CD4-positive, alpha-beta T cell treated with Interleukin-21 for 1 hour (primary cell): Measurements from ENCODE around the gene SHANK3.
"Not testable (repeated sequence)": the region's sequence is repeated elsewhere in the genome, so short reads cannot be mapped to it uniquely, and the experiment has no call there.

Experiments
- DNase-seq: peaks from one replicate; pipeline ENCODE4 v3.0.0-alpha.2; 2020

Gene SHANK3

DNA sequence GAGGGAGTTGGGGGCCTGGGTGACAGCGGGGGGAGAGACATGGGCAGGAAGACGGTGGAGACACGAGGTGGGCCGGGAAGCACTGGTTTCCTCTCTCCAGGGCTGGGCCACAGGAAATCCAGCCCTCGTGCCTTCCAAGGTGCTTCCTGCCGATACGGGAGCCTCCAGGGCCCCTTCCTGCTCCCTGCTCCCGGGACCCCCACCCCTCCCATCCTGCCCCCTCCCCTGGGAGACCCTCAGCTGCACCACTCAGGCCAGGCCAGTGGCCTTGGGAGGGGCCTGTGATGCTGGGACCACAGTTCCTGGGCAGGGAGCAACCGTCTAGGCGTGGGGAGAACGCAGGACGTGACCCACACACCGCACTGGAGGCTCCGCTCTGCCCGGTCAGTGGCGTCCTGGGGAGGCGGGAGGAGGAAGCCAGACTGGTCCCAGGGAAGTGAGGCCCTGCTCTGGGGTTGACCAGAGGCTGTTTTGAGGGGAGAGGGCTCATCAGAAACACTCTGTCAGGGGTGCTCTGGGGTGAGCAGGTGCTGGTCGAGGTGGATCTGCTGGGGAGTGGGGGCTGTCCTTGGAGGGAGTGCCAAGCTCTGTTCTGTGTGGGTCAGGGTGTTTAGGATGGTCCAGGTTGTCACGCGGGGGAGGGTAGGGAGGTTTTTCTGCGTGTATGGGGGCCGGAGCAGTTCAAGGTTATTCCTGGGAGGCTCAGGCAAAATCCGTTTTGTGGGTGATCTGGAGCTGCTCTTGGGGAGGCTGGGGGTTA lies at the start of gene SHANK3:
SHANK3 (plus strand) TSS at position 353 of the 760 bp plus-strand sequence.
- DNase-seq: no peak

DNA sequence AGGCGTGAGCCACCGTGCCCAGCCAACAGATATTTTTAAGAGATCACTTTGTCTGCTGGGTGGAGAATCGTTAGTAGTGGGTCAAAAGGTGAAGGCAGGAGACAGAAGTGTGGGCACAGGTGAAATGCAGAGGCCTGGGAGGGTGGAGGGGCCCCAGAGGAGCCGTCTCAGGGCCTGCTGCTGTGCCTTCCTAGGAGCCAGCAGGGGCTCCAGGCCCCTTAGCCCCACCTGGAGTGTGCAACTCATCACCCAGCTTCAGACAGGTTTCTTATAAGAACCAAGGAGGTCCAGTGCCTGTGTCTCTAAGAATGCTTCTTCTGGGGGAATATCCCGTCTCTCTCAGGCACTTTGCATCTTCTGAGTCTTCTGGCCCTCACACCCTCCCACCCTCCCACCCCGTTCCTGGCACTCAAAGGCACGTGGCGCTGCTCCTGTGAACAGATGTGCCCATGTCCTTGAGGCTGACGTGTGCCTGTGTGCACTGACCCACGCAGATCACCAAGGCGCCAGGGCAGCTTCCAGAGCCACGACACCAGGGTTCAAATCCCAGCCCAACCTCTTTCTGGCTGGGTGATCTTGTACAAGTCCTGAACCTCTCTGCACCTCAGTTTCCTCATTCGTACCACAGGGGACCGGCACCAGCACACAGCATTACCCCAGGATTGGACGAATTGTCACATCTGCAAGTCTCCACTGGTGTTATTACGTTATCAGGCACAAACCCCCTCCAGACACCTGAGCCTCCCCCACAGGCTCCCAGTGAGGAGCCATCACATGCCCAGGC lies 48.1 kb upstream of the SHANK3 start:
- no peak for DNase-seq

DNA sequence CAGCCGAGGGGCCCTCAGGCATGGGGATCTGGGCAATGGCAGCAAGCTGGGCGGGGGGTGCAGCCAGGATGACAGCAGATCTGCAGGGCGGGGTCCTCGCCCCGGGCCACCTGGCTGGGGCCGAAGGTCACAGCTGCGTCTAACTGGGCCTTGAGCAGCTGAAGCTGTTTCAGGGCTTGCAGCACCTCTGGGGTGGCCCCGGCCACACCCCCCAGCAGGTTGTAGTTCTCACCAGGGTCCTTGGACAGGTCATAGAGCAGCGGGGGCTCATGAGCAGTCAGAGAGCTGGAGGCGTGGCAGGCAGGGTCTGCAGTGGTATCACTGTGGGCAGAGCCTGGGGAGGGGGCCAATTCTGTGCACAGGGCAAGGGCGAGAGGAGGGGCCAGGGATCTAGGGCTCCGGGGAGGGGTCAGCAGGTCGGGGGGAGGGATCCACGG lies 47.5 kb upstream of the SHANK3 start:
- DNase-seq: no peak

DNA sequence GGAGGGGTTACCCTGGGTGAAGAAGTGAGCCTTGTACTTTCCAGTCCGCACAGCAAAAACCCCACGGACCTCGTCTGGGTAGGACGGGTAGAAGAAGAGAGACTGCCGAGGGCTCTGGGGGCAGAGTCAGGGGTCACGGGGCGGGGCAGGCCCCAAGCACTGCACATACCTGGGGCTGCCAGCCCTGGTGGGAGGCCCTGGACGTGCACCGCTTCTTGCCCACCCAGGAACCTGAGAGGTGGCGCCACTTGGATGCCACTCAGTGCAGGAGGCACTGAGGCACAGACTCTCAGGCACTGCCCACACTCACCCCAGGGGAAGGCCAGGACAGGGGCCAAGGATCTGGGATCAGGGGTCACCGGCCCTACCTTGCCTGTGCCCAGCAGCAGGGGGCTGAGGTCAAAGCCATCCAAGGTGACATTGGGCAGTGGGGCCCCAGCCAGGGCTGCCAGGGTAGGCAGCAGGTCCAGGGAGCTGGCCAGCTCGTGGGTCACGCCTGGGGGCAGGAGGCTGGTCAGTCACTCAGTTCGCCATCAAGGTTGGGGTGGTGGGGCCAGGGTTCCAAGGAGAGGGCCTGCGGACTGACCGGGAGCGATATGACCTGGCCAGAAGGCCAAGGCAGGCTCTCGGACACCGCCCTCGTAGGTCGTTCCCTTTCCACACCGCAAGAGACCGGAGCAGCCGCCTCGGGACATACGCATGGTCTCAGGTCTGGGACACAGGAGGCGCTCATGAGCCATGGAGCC lies 46.9 kb upstream of the SHANK3 start:
- no peak for DNase-seq

DNA sequence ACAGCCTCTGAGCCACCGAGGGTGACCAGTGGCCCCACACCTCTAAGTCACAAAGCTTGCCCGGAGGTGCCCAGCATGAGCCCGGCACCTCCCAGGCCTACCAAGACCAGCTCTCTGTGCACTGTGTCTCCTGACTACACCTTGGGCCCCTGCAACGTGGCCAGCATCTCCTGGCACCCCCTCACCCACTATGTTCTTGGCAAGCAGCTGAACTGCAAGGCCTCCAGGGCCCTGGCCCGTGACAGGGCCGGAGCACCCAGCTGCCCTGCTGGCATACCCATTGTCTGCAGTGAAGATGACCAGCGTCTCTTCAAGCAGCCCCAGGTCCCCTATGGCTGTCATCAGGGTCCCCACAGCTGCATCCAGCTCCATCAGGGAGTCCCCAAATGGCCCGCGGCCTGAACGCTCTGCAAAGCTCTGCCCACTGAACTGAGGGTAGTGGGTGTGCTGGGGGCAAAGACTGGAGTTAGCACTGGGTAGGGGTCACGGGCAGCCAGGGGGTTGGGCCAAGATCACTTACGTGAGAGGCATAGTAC lies 46.2 kb upstream of the SHANK3 start:
- DNase-seq: no peak

DNA sequence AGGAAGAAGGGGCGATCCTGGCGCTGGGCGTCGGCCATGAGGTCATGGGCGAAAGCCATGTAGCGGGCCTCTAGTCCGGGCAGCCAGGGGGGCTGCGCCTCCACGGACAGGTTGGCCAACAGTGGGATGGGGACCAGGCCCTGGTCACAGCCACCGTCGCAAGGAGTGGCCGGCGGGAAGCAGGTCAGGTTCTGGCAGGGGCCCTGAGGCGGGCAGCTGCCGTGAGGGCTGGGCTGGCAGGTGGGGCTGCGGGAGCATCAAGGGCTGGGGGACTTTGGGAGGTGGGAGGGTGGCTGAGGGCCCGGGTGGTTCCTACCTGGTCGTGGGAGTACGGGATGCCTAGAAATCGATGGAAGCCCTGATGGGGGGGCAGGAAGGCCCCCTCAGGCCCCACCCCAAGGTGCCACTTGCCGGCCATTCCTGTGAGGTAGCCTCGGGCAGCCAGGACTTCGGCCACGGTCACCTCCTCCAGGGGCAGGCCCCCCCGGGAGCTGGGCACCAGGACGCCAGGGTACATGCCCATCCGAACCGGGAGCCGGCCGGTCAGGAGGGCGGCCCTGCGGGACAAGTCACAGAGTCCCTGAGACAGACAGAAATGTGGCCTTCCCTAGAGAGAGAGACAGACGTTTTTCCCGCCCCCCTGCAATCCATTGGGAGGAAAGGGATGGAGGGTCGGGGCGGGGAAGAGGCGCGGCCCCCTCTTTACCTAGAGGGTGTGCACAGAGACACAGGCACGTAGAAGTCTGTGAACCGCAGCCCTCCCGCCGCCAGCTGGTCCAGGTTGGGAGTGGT lies 45.6 kb upstream of the SHANK3 start:
- peak; percentile 19 for DNase-seq

DNA sequence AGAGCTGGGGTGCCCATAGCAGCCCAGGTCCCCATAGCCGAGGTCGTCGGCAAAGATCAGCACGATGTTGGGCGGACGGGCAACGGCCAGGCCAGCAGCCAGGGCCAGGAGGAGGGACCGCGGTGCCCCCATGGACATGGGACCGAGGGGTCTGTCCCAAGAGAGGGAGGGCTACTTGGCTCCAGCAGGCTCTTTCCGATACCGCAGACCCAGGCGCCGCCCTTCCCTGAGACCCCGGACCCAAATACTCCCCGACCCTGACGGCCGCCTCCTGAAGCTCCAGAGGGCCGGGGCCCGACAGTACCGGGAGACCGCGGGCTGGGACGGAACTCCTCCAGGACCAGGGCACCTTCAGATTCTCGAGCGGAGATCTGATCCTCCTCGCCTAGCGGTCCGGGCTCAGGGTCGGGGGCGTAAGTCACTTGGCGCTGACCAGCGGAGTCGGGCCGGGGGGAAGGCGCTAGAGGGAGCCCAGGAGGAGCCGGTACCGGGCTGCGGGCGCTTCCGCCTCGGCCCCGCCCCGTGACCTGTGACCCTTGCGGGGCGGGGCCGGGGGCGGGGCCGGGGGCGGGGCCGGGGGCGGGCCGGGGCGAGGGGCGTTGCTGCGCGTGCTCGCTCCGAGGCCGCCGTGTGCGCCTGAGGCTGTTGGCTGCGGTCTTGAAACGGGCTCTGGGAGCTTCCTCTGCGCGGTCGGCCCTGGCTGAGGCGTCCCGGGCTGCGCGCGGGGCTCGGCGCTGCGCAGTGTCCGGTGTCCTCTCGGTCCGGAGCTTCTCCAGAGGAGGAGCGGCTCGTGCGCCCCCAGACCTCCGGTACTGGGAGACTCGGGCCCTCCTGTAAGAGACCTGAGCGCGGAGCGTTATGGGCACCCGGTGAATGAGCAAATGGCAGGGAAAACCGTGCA lies 44.7 kb upstream of the SHANK3 start, which contains the start of gene ARSA:
ARSA (minus strand) TSS at position 511 of the 901 bp plus-strand sequence; CDS start at position 138, 373 bp downstream.
- DNase-seq: peak; percentile 83

DNA sequence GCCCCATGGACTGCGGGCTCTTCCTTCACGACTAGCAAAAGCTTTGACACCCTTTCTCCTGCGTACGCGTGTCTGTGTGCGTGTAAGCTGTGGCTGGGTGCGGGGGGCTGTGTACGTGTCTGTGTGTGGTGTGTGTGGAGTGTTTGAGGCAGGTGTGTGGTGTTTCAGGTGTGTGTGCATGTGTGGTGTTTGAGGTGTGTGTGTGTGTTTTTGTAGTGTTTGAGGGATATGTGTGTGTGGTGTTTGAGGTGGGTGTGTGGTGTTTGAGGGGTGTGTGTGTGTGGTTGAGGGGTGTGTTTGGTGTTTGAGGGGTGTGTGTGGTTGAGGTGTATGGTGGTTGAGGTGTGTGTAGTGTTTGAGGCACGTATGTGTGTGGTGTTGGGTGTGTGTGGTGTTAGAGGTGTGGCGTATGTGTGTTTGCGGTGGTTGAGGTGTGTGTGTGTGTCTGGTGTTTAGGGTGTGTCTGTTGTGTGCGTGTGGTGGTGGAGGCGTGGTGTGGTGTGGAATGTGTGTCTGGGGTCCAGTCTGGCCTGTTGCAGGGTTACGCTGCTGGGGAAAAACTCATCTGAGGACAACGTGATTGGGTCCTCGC lies 44.0 kb upstream of the SHANK3 start:
- DNase-seq: peak; percentile 72

DNA sequence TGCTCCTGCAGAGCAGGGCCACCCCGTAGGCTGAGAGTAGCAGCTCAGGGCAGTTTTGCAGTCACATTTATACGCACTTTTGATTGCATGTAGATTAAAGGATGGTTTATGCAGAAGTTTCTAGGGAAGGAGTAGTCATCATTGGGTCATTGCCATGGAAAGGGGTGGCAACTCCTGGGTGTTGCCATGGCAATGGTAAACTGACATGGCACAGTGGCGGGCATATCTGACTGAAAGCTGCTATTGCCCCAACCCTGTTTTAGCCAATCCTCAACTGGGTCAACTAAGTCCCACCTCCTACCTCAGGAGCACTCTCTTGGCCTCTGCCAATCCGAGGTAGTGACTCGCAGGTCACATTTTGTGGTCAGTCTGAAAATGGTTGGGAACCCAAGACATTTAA lies 42.2 kb upstream of the SHANK3 start:
- no peak for DNase-seq

DNA sequence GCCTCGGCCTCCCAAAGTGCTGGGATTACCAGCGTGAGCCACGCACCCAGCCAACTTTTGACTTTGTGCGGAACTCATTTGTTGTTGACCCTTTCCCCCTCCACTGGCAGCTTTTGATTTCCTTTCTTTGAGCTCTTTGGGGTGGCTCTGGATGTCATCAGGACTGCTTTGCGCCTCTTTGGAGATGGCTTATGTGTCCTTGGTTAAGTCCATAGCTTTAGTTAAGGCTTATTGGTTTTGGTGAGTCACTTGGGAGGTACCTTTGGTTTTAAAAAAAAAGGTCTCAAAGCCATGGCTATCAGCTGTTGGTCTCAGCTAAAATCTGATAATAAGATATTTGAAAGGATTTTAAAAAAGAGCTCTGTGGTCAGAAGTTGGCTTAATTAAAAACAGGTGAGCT lies 39.5 kb upstream of the SHANK3 start:
- DNase-seq: no peak

DNA sequence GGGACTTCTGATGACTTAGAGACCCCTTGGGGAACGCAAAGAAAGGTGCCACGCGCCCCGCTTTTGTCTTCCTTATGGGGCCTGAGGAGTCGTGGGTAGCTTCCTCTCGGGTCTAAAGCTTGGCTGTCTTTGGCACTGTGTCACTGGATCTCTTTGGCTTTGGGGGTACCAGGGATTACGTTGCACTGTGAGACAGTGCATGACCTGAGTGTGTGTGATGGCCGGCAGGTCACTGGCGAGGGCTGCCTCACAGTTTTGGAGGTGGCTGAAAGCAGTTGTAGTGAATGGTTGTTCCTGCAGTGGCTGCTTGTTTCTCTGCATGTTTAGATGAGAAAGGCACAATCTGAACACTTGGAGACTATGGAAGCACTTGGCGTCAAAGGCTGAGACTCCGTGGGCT lies 38.9 kb upstream of the SHANK3 start:
- no peak for DNase-seq

DNA sequence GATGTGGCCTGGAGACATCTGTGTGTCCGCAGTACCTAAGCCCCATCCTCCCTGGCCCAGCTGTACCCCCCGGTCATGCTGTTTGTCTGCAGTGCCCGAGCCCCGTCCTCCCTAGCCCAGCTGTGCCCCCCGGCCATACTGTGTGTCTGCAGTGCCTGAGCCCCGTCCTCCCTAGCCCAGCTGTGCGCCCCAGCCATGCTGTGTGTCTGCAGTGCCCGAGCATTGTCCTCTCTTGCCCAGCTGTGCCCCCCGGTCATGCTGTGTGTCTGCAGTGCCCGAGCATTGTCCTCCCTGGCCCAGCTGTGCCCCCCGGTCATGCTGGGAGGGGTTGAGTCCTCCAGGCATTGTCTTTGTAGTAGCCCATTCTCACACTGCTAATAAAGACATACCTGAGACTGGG lies 37.0 kb upstream of the SHANK3 start:
- DNase-seq: no peak

DNA sequence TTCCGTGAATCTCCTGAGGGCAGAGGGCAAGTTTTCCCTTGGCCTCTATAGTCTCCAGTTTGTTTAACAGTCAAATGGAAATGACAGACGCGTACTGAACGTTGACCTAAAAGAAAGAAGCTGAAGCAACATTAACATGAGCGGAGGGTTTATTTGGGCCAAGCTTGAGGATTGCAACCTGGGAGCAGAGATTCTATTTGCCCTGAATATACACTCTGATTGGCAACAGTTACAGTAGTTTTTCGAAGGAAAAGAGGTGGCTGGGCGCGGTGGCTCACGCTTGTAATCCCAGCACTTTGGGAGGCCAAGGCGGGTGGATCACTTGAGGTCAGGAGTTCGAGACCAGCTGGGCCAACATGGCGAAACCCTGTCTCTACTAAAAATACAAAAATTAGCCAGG lies 32.3 kb upstream of the SHANK3 start:
- not testable (repeated sequence) for DNase-seq

DNA sequence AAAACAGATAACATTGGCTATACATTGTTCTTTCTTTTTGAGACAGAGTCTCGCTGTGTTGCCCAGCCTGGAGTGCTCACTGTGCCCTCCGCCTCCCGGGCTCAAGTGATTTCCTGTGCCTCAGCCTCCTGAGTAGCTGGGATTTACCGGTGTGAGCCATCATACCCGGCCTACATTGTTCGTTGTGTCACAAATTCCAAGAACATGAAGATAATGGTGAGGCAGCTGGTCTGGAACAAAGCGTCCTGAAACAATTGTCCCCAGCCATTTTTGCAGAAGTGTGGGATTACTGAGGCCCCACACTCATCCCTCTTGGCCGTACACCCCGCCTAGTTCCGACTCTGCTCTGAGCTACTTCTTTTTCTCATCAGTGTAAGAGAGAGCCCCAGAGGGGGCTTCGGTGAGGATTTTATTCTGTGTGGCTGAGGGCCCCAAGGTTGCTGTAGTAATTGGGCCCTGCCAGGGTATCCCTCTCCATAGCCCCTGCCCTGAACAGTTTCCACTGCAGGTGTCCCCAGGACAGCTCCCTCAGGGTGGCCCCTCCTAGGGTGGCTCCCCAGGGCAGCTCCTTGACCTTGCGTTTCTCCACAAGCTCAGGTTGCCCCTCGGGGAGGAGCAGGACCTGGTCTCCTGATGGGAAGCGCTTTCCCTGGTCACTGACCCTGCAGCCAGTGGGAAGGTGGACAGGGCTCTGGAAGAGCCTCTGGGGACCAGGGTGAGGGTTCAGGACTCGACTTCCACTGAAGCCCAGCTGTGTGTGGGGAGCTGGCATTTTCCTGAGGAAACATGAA lies 31.6 kb upstream of the SHANK3 start:
- DNase-seq: no peak

DNA sequence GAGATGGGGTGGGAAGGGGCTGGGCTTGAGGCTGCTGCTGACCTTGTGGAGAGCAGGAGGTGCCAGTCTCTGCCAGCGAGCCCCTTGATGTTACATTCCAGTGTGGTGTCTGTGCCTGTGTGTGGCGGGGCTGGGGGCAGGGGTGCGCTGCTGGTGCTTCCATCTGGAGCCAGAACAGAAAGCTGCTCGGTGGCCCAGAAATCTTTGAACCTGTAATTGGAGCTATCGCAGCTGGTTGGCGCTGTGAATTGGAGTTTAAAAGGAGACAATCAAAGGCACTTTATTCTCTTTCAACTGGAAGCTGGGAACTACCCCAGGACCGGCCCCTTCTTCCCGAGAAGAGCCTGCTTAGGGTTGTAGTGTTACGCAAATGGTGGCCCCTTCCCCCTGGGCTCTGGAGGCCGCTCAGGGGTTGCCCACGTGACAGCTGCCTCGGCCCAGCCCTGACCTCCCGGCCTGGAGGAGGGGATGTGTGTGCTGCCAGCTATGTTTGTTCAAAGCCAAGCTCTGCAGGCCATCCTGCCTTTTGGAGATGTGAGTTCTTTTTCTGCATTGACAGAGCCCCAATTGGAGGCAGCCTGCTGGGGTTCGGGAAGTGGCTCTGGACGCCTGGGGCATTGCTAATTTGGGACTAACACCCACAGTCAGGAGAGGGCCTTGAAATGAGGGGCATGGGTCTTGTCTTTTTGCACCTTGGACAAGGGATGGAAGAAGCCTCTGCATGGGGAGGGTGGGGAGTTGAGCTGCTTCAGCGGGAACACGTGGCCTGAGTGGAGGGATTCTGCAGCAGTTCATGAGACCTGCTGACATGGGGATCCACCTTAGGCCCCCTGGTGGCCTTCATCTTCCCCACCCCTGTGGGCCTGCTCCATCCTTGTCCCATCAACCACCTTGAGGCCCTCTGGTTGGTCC lies 30.7 kb upstream of the SHANK3 start:
- DNase-seq: no peak

DNA sequence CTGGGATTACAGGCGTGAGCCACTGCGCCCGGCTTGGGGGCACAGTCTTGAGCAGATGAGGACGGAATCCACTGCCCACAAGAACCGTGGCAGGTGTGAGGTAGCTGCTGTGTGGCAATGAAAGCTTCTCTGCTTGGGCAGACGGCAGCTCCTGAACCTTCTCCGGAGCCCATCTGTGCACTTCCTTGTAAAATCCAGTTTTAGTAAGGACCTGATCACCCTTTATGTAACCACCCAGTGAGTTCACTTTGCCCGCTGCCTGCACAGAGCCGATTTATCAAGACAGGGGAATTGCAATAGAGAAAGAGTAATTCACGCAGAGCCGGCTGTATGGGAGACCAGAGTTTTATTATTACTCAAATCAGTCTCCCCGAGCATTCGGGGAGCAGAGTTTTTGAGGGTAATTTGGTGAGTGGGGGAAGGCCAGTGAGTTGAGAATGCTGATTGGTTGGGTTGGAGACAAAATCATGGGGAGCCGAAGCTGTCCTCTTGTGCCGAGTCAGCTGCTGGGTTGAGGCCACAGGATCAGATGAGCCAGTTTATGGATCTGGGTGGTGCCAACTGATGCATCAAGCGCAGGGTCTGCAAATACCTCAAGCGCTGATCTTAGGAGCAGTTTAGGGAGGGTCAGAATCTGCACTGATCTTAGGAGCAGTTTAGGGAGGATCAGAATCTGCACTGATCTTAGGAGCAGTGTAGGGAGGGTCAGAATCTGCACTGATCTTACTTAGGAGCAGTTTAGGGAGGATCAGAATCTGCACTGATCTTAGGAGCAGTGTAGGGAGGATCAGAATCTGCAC lies 29.4 kb upstream of the SHANK3 start:
- not testable (repeated sequence) for DNase-seq

DNA sequence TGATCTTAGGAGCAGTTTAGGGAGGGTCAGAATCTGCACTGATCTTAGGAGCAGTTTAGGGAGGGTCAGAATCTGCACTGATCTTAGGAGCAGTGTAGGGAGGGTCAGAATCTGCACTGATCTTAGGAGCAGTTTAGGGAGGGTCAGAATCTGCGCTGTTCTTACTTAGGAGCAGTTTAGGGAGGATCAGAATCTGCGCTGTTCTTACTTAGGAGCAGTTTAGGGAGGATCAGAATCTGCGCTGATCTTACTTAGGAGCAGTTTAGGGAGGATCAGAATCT lies 28.9 kb upstream of the SHANK3 start:
- not testable (repeated sequence) for DNase-seq

DNA sequence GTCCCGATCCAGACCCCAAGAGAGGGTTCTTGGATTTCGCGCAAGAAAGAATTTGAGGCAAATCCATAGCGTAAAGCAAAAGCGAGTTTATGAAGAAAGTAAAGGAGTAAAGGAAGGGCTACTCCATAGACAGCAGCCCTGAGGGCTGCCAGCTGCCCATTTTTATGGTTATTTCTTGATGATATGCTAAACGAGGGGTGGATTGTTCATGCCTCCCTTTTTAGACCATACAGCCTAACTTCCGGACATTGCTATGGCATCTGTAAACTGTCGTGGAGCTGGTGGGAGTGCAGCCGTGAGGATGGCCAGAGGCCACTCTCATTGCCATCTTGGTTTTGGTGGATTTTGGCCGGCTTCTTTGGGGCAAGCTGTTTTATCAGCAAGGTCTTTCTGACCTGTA lies 19.4 kb upstream of the SHANK3 start:
- DNase-seq: no peak
